GM12878 (cell line): ENCODE results near the gene GPR146. TPM values are rescaled to one million over a fixed set of nuclear protein-coding genes. Genes with fewer than 3 reads are reported as not detected.

Experiments
- ATAC-seq: fragments of 200-7000 bp; cut with Tn5 transposase; 3 replicates; pipeline ENCODE4 v1.9.1; 2020; ENCODE audit warnings: mild to moderate bottlenecking, moderate library complexity
- BruUV-seq: library from RNA; stranded (reverse); fragments of 400-500 nt; replicated peaks from 2 replicates; lab custom pipeline; 2021; lab: Mats Ljungman, UMichigan
- CTCF ChIA-PET: fragments of 300-600 bp; sonication (Branson Sonifier 250); formaldehyde crosslinking; extraction: SDS; loops from one replicate; lab custom pipeline; 2021; ENCODE audit warnings: inconsistent platforms; lab: Yijun Ruan, JAX
- POLR2A ChIA-PET: fragments of 350-600 bp; formaldehyde crosslinking; extraction: SDS; loops from one replicate; lab custom pipeline; 2021; ENCODE audit warnings: inconsistent platforms; lab: Charles Lee
- RAD21 ChIA-PET: fragments of 300-600 bp; sonication (Branson Sonifier 250); formaldehyde crosslinking; loops from one replicate; lab custom pipeline; 2023; ENCODE audit warnings: antibody characterized with exemption; ENCODE audit not compliant: unreplicated experiment; lab: Charles Lee
- SMC1A ChIA-PET: fragments of 300-600 bp; sonication (Branson Sonifier 250); formaldehyde crosslinking; loops from one replicate; lab custom pipeline; 2023; ENCODE audit not compliant: unreplicated experiment, uncharacterized antibody; lab: Charles Lee
- DNase-seq: peaks from one replicate; pipeline ENCODE4 v3.0.0-alpha.2; 2011; ENCODE audit warnings: low read depth, low spot score
- FAIRE-seq: peaks from 3 replicates; lab custom pipeline; 2011; peaks lifted over from hg19 to GRCh38; lab: Jason Lieb, UNC
- H2AFZ ChIP-seq: 2 replicates; pipeline ENCODE4 v1.6.0; 2011; ENCODE audit warnings: low read depth, low read length, control low read depth; ENCODE audit not compliant: control insufficient read depth
- H3K27ac ChIP-seq: 2 replicates; pipeline ENCODE4 v1.5.1; 2011; ENCODE audit warnings: control low read depth; ENCODE audit not compliant: control insufficient read depth, insufficient read depth
- H3K27me3 ChIP-seq, 2 experiments: replicated peaks in 1 of 2; 2 replicates each; pipeline versions ENCODE4 v1.6.0 to v1.6.1; 2011; ENCODE audit warnings: low read length in 1 of 2; ENCODE audit not compliant: control insufficient read depth in 2 of 2, insufficient read depth in 2 of 2
- H3K36me3 ChIP-seq, 2 experiments: 2 replicates each; pipeline ENCODE4 v1.5.1; 2011; ENCODE audit warnings: low read length in 1 of 2; ENCODE audit not compliant: control insufficient read depth in 2 of 2, insufficient read depth in 2 of 2
- H3K4me1 ChIP-seq: 2 replicates; pipeline ENCODE4 v1.6.1; 2011; ENCODE audit warnings: mild to moderate bottlenecking, low read length, moderate library complexity, mixed read lengths; ENCODE audit not compliant: control insufficient read depth, insufficient read depth
- H3K4me2 ChIP-seq: 2 replicates; pipeline ENCODE4 v1.6.0; 2011; ENCODE audit warnings: control low read depth; ENCODE audit not compliant: control insufficient read depth, insufficient read depth
- H3K4me3 ChIP-seq: fragments of 200-600 bp; sonication (generic); 2 replicates; pipeline ENCODE4 v1.5.1; 2016
- H3K79me2 ChIP-seq: 2 replicates; pipeline ENCODE4 v1.6.0; 2011; ENCODE audit warnings: low read length; ENCODE audit not compliant: control insufficient read depth, insufficient read depth
- H3K9ac ChIP-seq: 2 replicates; pipeline ENCODE4 v1.8.0; 2011; ENCODE audit warnings: low read length, control low read depth, mixed read lengths; ENCODE audit not compliant: control insufficient read depth, insufficient read depth
- H3K9me3 ChIP-seq: replicated peaks from 3 replicates; pipeline ENCODE4 v1.5.1; 2011; ENCODE audit warnings: mild to moderate bottlenecking, low read length; ENCODE audit not compliant: control insufficient read depth, insufficient read depth
- H4K20me1 ChIP-seq: 2 replicates; pipeline ENCODE4 v1.6.0; 2011; ENCODE audit not compliant: control insufficient read depth, insufficient read depth
- HDAC2 ChIP-seq: fragments of 200-600 bp; sonication (generic); IDR thresholded peaks from 2 replicates; pipeline ENCODE4 v1.6.1; 2017
- MAX ChIP-seq: IDR thresholded peaks from 2 replicates; pipeline ENCODE4 v1.6.1; 2012; ENCODE audit warnings: low read depth, low read length, improper control_type of control experiment
- SPI1 ChIP-seq: IDR thresholded peaks from 2 replicates; pipeline ENCODE4 v1.6.1; 2011; ENCODE audit warnings: low read depth, mild to moderate bottlenecking, low read length, moderate library complexity, borderline replicate concordance; ENCODE audit not compliant: insufficient read depth
- USF2 ChIP-seq: IDR thresholded peaks from 2 replicates; pipeline ENCODE4 v1.6.1; 2011; ENCODE audit warnings: low read depth, low read length, improper control_type of control experiment, borderline replicate concordance
- ZNF217 ChIP-seq: fragments of 450-650 bp; IDR thresholded peaks from 2 replicates; pipeline ENCODE4 v1.6.1; 2017; ENCODE audit warnings: antibody characterized with exemption, mild to moderate bottlenecking
- ZNF592 ChIP-seq: fragments of 450-650 bp; IDR thresholded peaks from 2 replicates; pipeline ENCODE4 v1.6.1; 2017; ENCODE audit warnings: mild to moderate bottlenecking, moderate library complexity
- WGBS: methylation state at CpG from one replicate; pipeline ENCODE4 v1.1.6; 2016; ENCODE audit warnings: low lambda C conversion rate; ENCODE audit not compliant: insufficient replicate concordance, insufficient coverage; ENCODE audit errors: missing lambda C conversion rate; 5-methylcytosine and 5-hydroxymethylcytosine counted together
- in situ Hi-C: fragments of 300-500 bp; cut with MboI; formaldehyde crosslinking; loops from 9 replicates; pipeline ENCODE4 v1.14.3; 2018; ENCODE audit warnings: mixed read lengths
- intact Hi-C: fragments of 100-400 bp; cut with micrococcal nuclease; formaldehyde crosslinking; loops from one replicate; pipeline ENCODE4 v1.14.2; 2022; ENCODE audit not compliant: unreplicated experiment
- polyA plus RNA-seq, 11 experiments: library from polyadenylated mRNA; depleted of rRNA in 4 of 11; unstranded in 6 of 11; stranded (reverse) in 5 of 11; fragments of >200 nt; fragmentation: Nextera tagmentation in 4 of 11; fragmentation: Illumina TruSeq in 1 of 11; extraction: Ambion mirVana in 4 of 11; extraction: Trizol in 1 of 11; gene quantifications; 1 replicate in 1 of 11; 2 replicates in 10 of 11; pipeline versions ENCODE4 v1.2.1 to v1.2.3, GENCODE V29; 2011 to 2016; ENCODE audit warnings: inconsistent platforms in 2 of 11, missing spikeins in 2 of 11, low read depth in 1 of 11
- total RNA-seq, 4 experiments: library from RNA; depleted of rRNA in 3 of 4; stranded (reverse); fragments of >200 nt in 3 of 4; fragmentation: Illumina TruSeq in 1 of 4; extraction: Trizol in 1 of 4; gene quantifications; 2 replicates each; pipeline versions ENCODE4 v1.2.1 to v1.2.3, GENCODE V29; 2013 to 2021

The GPR146 gene
- total and polyA plus RNA-seq, 10 of the 15 experiments (the other 5 are each of a cell fraction or from before 2014, with no cell fraction given) = 0.19 to 12.0 (median 0.54) TPM; not detected in 2

GRCh38 chr7:1087465-1087814, 43.1 kb downstream of the GPR146 start:
- ATAC-seq (no peak), DNase-seq (no peak), FAIRE-seq (peak; percentile 84)
- intact Hi-C loops (loop anchor here (2.0 to 5.0 kb wide), 3 partner anchors 15 to 95 kb away; a partner anchor contains a TSS), in situ Hi-C loops (no loop called here)
- H3K4me2 ChIP-seq = peak overlapping the region; percentile 96
- no TSS peak for BruUV-seq
- H3K9ac ChIP-seq = peak overlapping the region; percentile 78; the same call in 1 of the 2 replicates
- WGBS = 77% methylated on average over 6 of the region's 6 CpGs
- H4K20me1 ChIP-seq = no peaks in the 10 kb centered on the region
- H3K79me2 ChIP-seq = peaks cover 3% of the 10 kb centered on the region
- H3K9me3 ChIP-seq = no peaks in the 10 kb centered on the region
- ChIA-PET POLR2A (interaction anchor here (1.0 to 2.7 kb wide), 2 partner anchors 16 to 51 kb away, joined by 3 to 16 read pairs; a partner anchor contains a TSS), RAD21 (interaction anchor here (0.6 to 3.7 kb wide), 6 partner anchors 16 to 94 kb away, joined by 3 to 41 read pairs (median 4); no protein-coding TSS in a partner anchor), CTCF (interaction anchor here (0.6 to 5.7 kb wide), 9 partner anchors 8 to 136 kb away, joined by 3 to 77 read pairs (median 20); a partner anchor contains a TSS)
- 0 out of 2 replicates have a peak overlapping the region, but pooled peaks have one; percentile 76 for H3K27ac ChIP-seq
- H2AFZ ChIP-seq = peak overlapping the region; percentile 92
- H3K4me3 ChIP-seq = peak overlapping the region; percentile 43; the same call in 1 of the 2 replicates
- H3K27me3 ChIP-seq = no peaks in the 10 kb centered on the region
- H3K4me1 ChIP-seq = peaks cover 12% of the 10 kb centered on the region
- no peak for TF ChIP-seq ZNF217
- TF ChIP-seq HDAC2 = no peak
- TF ChIP-seq USF2 = no peak
- no peak for TF ChIP-seq SPI1
- no peak for TF ChIP-seq ZNF592
- no peak for TF ChIP-seq MAX
- TF ChIP-seq, all 136 proteins: peak for 0
- SMC1A ChIA-PET = interaction anchor here (1.0 to 4.2 kb wide), 6 partner anchors 12 to 93 kb away, joined by 3 to 38 read pairs (median 4); a partner anchor contains a TSS
- H3K36me3 ChIP-seq = peaks cover 0 to 10% of the 10 kb centered on the region in 2 experiments; a peak in 2 of 4 replicates
